ENCODE measurements around the gene RTL10.
"Not testable (repeated sequence)": the region's sequence is repeated elsewhere in the genome, so short reads cannot be mapped to it uniquely, and the experiment has no call there.

The RTL10 gene

GRCh38 chr22:19890502-19891316, 36.0 kb upstream of the RTL10 start:
- peak overlapping the region in 17 of 21 experiments; percentile 41 to 97 (median 81) for H3K27ac ChIP-seq

GRCh38 chr22:19889951-19890350, 35.3 kb upstream of the RTL10 start:
- H3K4me3 ChIP-seq: no peak overlapping the region
- H3K27ac ChIP-seq: peak overlapping the region in 4 of 21 experiments; percentile 89 to 97 (median 94)

More at GRCh38 chr22:19890502-19891316, 36.0 kb upstream of the RTL10 start:
- no peak overlapping the region for H3K4me3 ChIP-seq

GRCh38 chr22:19888131-19888746, 33.6 kb upstream of the RTL10 start:
- Histone ChIP-seq H3K27ac (peak overlapping the region in 6 of 21 experiments; percentile 22 to 86 (median 32)), H3K4me3 (no peak overlapping the region)

GRCh38 chr22:19887256-19887985, 32.7 kb upstream of the RTL10 start:
- peak overlapping the region in 18 of 21 experiments; percentile 10 to 87 (median 71) for H3K27ac ChIP-seq

GRCh38 chr22:19886605-19887255, 32.1 kb upstream of the RTL10 start:
- Histone ChIP-seq H3K27ac (peak overlapping the region in 20 of 21 experiments; percentile 14 to 87 (median 71)), H3K4me3 (no peak overlapping the region)

More at GRCh38 chr22:19887256-19887985, 32.7 kb upstream of the RTL10 start:
- no peak overlapping the region for H3K4me3 ChIP-seq

GRCh38 chr22:19885841-19886592, 31.3 kb upstream of the RTL10 start:
- Histone ChIP-seq H3K27ac (peak overlapping the region in 18 of 21 experiments; percentile 26 to 87 (median 72)), H3K4me3 (no peak overlapping the region)

- Histone ChIP-seq H3K27ac (peak overlapping the region in 9 of 21 experiments; percentile 31 to 86 (median 71)), H3K4me3 (no peak overlapping the region)
Measured at GRCh38 chr22:19884954-19885751, 30.5 kb upstream of the RTL10 start.

- H3K27ac ChIP-seq: peak overlapping the region in 4 of 21 experiments; percentile 1 to 86 (median 50)
Measured at GRCh38 chr22:19884161-19884953, 29.7 kb upstream of the RTL10 start.

GRCh38 chr22:19883446-19883845, 28.8 kb upstream of the RTL10 start:
- H3K4me3 ChIP-seq: not testable (repeated sequence)
- H3K27ac ChIP-seq: peak overlapping the region in 1 of 21 experiments; percentile 27

More at GRCh38 chr22:19884161-19884953, 29.7 kb upstream of the RTL10 start:
- H3K4me3 ChIP-seq: no peak overlapping the region

- Histone ChIP-seq H3K27ac (peak overlapping the region in 7 of 21 experiments; percentile 1 to 73 (median 10)), H3K4me3 (no peak overlapping the region)
Measured at GRCh38 chr22:19882446-19883381, 28.0 kb upstream of the RTL10 start.

- Histone ChIP-seq H3K4me3 (no peak overlapping the region), H3K27ac (peak overlapping the region in 9 of 21 experiments; percentile 4 to 76 (median 63))
Measured at GRCh38 chr22:19880786-19881569, 26.3 kb upstream of the RTL10 start.

GRCh38 chr22:19879992-19880785, 25.5 kb upstream of the RTL10 start:
- Histone ChIP-seq H3K4me3 (no peak overlapping the region), H3K27ac (peak overlapping the region in 8 of 21 experiments; percentile 28 to 76 (median 59))

GRCh38 chr22:19879643-19879991, 24.9 kb upstream of the RTL10 start:
- peak overlapping the region in 5 of 21 experiments; percentile 28 to 62 (median 42) for H3K27ac ChIP-seq
- no peak overlapping the region for H3K4me3 ChIP-seq

- Histone ChIP-seq H3K27ac (peak overlapping the region in 3 of 21 experiments; percentile 28 to 62 (median 33)), H3K4me3 (no peak overlapping the region)
Measured at GRCh38 chr22:19879246-19879570, 24.5 kb upstream of the RTL10 start.
